Activated CD8-positive, alpha-beta T cell treated with anti-CD3 and anti-CD28 coated beads, Interleukin-2, amount 10 ng/mL, durations not matched to agents 7 days and 5 days (primary cell): ENCODE measurements around the gene SMYD3. TPM values are rescaled to one million over a fixed set of nuclear protein-coding genes. Genes with fewer than 3 reads are reported as not detected.
"Not testable (repeated sequence)": the region's sequence is repeated elsewhere in the genome, so short reads cannot be mapped to it uniquely, and the experiment has no call there.

Experiments
- ATAC-seq: fragments of 150-1000 bp; cut with Tn5 transposase; one replicate; pipeline ENCODE4 v1.10.0; 2021; ENCODE audit warnings: moderate library complexity
- CTCF ChIA-PET: fragments of 350-600 bp; sonication (Branson Sonifier 250); formaldehyde crosslinking; loops from one replicate; lab custom pipeline; 2021; ENCODE audit warnings: antibody characterized with exemption; lab: Charles Lee
- POLR2A ChIA-PET: fragments of 350-600 bp; sonication (Branson Sonifier 250); formaldehyde crosslinking; loops from one replicate; lab custom pipeline; 2021; ENCODE audit warnings: antibody characterized with exemption; lab: Charles Lee
- DNase-seq: peaks from one replicate; pipeline ENCODE4 v3.0.0-alpha.2; 2020
- H3K27ac Mint-ChIP-seq: one replicate; pipeline ENCODE4 v1.8.0; 2021; ENCODE audit warnings: mild to moderate bottlenecking, mixed read lengths
- H3K27me3 Mint-ChIP-seq: one replicate; pipeline ENCODE4 v1.8.0; 2021; ENCODE audit warnings: low read depth, mixed read lengths
- H3K36me3 Mint-ChIP-seq: one replicate; pipeline ENCODE4 v1.8.0; 2021; ENCODE audit warnings: low read depth, mixed read lengths
- H3K4me1 Mint-ChIP-seq: one replicate; pipeline ENCODE4 v1.8.0; 2021; ENCODE audit warnings: low read depth, mixed read lengths
- H3K4me3 Mint-ChIP-seq: one replicate; pipeline ENCODE4 v1.8.0; 2021; ENCODE audit warnings: mild to moderate bottlenecking, mixed read lengths
- H3K9me3 Mint-ChIP-seq: one replicate; pipeline ENCODE4 v1.8.0; 2022; ENCODE audit warnings: mixed read lengths; ENCODE audit not compliant: insufficient read depth
- total RNA-seq, 2 experiments: library from RNA; stranded (reverse); gene quantifications; one replicate each; pipeline ENCODE4 v1.2.3, GENCODE V29; 2021

Gene SMYD3
- total RNA-seq, 2 experiments from 2014 or later = 22.7 to 23.2 TPM

DNA sequence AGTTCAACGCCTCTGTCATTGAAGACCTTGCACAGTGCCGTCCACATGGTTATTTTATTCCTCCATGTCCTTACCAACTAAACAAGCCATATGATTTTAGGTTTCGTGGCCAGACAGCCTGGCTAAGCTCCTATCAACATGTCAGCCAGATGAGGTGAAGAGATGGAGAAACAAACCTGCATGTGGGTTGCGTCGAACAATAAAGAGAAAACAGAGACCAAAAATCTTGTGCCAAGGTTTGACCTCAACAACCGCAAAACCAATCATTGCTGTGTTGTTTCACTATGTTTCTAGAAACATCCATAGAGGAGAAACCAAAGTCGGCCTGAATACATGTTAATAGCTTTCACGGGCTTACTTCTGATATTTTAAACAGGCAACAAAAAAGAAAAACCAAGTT, 544.6 kb downstream of the SMYD3 start:
- DNase-seq = no peak
- ATAC-seq = no peak
- Mint-ChIP-seq H3K4me3 (no peak overlapping the region), H3K27me3 (no peaks in the 10 kb centered on the region), H3K36me3 (no peaks in the 10 kb centered on the region), H3K4me1 (peaks cover 5% of the 10 kb centered on the region), H3K27ac (no peak overlapping the region), H3K9me3 (no peaks in the 10 kb centered on the region)
- CTCF ChIA-PET = no interaction called here
- POLR2A ChIA-PET = no interaction called here

DNA sequence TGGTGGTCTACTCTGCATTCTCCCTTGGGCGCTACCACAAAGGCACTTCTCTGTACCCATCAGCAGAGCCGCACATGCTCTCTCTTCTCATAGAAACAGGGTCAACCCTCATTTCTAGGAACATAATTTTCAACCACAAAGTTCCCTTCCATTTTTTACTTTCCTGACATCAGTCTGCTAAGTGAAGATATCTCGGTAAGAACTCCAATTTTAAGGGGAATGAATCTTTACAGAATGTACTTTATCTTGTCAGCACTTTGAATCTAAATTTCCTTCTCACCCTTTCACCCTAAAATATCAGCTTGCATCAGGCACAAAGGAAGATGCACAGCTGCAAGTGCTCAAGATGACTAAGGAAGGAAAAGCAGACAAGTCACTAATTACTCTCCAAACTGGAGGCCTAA, 545.9 kb downstream of the SMYD3 start:
- ChIA-PET POLR2A (no interaction called here), CTCF (no interaction called here)
- DNase-seq (no peak), ATAC-seq (no peak)
- no peaks in the 10 kb centered on the region for H3K27me3 Mint-ChIP-seq
- H3K9me3 Mint-ChIP-seq = no peaks in the 10 kb centered on the region
- H3K4me3 Mint-ChIP-seq = no peak overlapping the region
- H3K27ac Mint-ChIP-seq = no peak overlapping the region
- no peaks in the 10 kb centered on the region for H3K36me3 Mint-ChIP-seq
- peaks cover 5% of the 10 kb centered on the region for H3K4me1 Mint-ChIP-seq

DNA sequence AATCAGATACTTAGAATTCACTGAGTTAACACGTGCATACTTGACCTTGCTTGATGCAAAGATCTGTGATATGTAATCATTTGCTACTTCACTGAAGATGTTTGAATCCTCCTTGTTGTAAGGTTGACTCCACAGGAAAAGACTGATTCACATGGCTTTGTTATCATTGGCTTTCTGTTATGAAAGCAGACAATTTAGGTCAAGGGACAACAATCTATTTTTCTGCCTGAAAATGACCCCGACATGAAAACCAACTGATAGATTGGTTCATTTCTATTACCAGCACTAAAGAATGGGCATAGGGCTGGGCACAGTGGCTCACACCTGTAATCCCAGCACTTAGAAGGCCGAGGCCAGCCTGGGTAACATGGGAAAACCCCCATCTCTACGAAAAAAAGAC, 546.9 kb downstream of the SMYD3 start:
- ATAC-seq = no peak
- Mint-ChIP-seq H3K4me3 (no peak overlapping the region), H3K36me3 (no peaks in the 10 kb centered on the region), H3K9me3 (no peaks in the 10 kb centered on the region), H3K27ac (no peak overlapping the region), H3K27me3 (no peaks in the 10 kb centered on the region), H3K4me1 (peaks cover 6% of the 10 kb centered on the region)
- DNase-seq = no peak
- ChIA-PET CTCF (no interaction called here), POLR2A (no interaction called here)

DNA sequence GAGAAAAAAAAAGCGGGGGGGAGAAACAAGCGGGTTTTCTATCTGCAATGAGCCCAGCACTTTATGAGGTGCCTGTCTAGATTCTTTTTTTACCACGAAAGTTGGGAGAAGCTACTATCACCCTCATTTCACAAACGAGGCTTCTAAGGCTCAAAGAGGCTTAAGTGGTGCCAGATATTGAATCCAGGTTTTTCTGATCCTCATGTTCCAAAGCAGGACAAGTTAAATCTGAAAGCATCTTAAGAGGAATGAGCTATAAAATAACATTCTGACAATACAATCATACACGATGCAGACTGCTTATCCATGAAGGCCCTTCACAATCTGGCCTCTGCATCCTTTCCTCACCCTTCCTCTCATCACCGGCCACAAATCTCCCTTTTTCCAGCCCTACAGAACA, 549.1 kb downstream of the SMYD3 start:
- DNase-seq (no peak), ATAC-seq (no peak)
- H3K27me3 Mint-ChIP-seq = no peaks in the 10 kb centered on the region
- no peak overlapping the region for H3K27ac Mint-ChIP-seq
- ChIA-PET POLR2A (no interaction called here), CTCF (no interaction called here)
- H3K36me3 Mint-ChIP-seq = no peaks in the 10 kb centered on the region
- no peaks in the 10 kb centered on the region for H3K9me3 Mint-ChIP-seq
- peaks cover 26% of the 10 kb centered on the region for H3K4me1 Mint-ChIP-seq
- H3K4me3 Mint-ChIP-seq = no peak overlapping the region

DNA sequence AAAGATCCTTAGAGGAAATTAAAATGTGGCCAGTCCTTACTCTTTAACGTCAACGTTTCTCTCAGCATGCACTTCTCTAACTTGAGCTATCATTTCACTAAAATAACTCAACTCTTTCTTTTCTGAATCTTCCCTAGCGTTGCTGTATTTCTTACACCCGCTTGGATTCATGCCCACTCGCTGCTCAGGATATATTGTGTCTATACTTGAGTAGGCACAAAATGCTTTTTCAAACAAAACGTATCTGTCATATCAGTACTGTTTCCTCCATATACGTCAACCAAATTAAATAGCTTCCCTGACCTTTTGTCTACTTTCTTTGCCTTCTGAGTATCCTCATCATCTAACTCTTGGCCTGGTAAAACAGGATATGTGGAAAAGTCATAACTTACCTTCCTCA, 549.7 kb downstream of the SMYD3 start:
- Mint-ChIP-seq H3K36me3 (no peaks in the 10 kb centered on the region), H3K27me3 (no peaks in the 10 kb centered on the region), H3K4me1 (peaks cover 31% of the 10 kb centered on the region), H3K4me3 (no peak overlapping the region), H3K27ac (no peak overlapping the region), H3K9me3 (no peaks in the 10 kb centered on the region)
- DNase-seq (no peak), ATAC-seq (no peak)
- ChIA-PET POLR2A (no interaction called here), CTCF (no interaction called here)

GRCh38 chr1:245956225-245956624, 550.9 kb downstream of the SMYD3 start:
- no peaks in the 10 kb centered on the region for H3K27me3 Mint-ChIP-seq
- CTCF ChIA-PET = interaction anchor here (1.0 kb wide), 1 partner anchor 15 kb away, joined by 3 read pairs; no protein-coding TSS in a partner anchor
- no peaks in the 10 kb centered on the region for H3K9me3 Mint-ChIP-seq
- POLR2A ChIA-PET = no interaction called here
- H3K4me1 Mint-ChIP-seq = peaks cover 32% of the 10 kb centered on the region
- no peak overlapping the region for H3K4me3 Mint-ChIP-seq
- H3K27ac Mint-ChIP-seq = no peak overlapping the region
- ATAC-seq = peak; percentile 79
- DNase-seq = peak; percentile 67
- H3K36me3 Mint-ChIP-seq = no peaks in the 10 kb centered on the region

DNA sequence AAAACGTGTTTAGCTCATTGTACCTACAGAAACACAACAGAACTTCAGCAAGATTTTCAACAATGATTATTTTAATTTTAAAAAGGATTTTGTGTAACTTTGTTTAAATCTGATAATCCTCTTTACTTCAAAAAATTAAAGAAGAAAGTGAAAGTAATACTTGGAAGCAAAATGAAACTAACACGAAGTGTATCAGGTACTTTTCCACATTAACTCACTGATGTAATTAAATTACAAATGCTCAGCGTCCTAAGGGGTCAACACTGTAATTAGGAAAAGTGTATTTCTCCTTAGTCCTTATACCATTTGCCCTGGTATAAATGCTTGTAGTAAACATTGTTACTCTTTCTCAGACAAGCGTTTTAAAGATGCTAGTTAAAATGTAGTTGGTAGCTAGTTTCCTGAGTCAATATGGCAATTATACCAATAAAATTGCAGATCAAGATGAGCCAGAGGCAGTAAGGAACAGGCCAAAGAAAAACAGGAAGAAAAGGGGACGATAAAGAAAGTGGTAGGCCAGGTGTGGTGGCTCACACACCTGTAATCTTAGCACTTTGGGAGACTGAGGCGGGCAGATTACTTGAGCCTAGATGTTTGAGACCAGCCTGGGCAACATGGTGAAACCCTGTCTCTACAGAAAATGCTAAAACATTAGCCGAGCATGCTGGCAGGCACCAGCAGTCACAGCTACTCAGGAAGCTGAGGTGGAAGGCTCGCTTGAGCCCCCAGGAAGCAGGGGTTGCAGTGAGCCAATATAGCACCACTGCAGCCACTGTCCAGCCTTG, 553.0 kb downstream of the SMYD3 start:
- CTCF ChIA-PET = interaction anchor here (1.0 to 1.6 kb wide), 3 partner anchors 9 to 801 kb away, joined by 4 to 7 read pairs (median 4); no protein-coding TSS in a partner anchor
- peak; percentile 33 for DNase-seq
- H3K27me3 Mint-ChIP-seq = no peaks in the 10 kb centered on the region
- H3K36me3 Mint-ChIP-seq = peaks cover 2% of the 10 kb centered on the region
- peak overlapping the region; percentile 75 for H3K4me3 Mint-ChIP-seq
- peaks cover 28% of the 10 kb centered on the region for H3K4me1 Mint-ChIP-seq
- H3K27ac Mint-ChIP-seq = peak overlapping the region; percentile 93
- POLR2A ChIA-PET = no interaction called here
- H3K9me3 Mint-ChIP-seq = no peaks in the 10 kb centered on the region
- ATAC-seq = peak; percentile 47

- peaks cover 2% of the 10 kb centered on the region for H3K36me3 Mint-ChIP-seq
- POLR2A ChIA-PET = no interaction called here
- H3K4me1 Mint-ChIP-seq = peaks cover 28% of the 10 kb centered on the region
- H3K4me3 Mint-ChIP-seq = no peak overlapping the region
- DNase-seq (no peak), ATAC-seq (no peak)
- CTCF ChIA-PET = interaction anchor here (1.6 kb wide), 1 partner anchor 799 kb away, joined by 7 read pairs; no protein-coding TSS in a partner anchor
- H3K27ac Mint-ChIP-seq = peak overlapping the region; percentile 77
- H3K27me3 Mint-ChIP-seq = no peaks in the 10 kb centered on the region
- no peaks in the 10 kb centered on the region for H3K9me3 Mint-ChIP-seq
Measured at GRCh38 chr1:245952383-245953026, 554.6 kb downstream of the SMYD3 start.

- H3K4me3 Mint-ChIP-seq = no peak overlapping the region
- POLR2A ChIA-PET = no interaction called here
- no peak overlapping the region for H3K27ac Mint-ChIP-seq
- H3K9me3 Mint-ChIP-seq = no peaks in the 10 kb centered on the region
- peaks cover 15% of the 10 kb centered on the region for H3K4me1 Mint-ChIP-seq
- peaks cover 2% of the 10 kb centered on the region for H3K36me3 Mint-ChIP-seq
- DNase-seq (no peak), ATAC-seq (no peak)
- CTCF ChIA-PET = no interaction called here
- no peaks in the 10 kb centered on the region for H3K27me3 Mint-ChIP-seq
Measured at GRCh38 chr1:245948786-245949185, 558.3 kb downstream of the SMYD3 start.

DNA sequence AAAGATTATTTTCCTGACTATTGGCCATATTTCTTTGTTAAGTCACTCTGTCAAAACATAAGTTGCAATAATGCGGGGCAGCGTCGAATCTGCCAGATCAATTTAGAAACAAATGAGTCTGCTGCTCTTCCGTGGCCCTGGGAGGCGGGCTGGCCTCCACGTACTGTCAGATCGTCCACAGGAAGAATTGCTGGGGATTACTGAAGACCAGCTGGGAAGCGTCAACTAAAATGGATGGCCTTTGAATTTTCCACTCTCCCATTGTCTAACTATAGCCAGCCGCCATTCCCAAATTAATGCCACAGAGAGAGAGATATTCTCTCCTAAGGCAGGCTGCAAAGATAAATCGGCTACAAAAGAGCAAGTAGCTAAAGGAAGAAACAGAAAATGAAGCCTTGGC, 560.2 kb downstream of the SMYD3 start:
- H3K27me3 Mint-ChIP-seq = no peaks in the 10 kb centered on the region
- H3K4me3 Mint-ChIP-seq = no peak overlapping the region
- H3K36me3 Mint-ChIP-seq = peaks cover 2% of the 10 kb centered on the region
- no peak for ATAC-seq
- CTCF ChIA-PET = no interaction called here
- H3K4me1 Mint-ChIP-seq = peaks cover 20% of the 10 kb centered on the region
- POLR2A ChIA-PET = no interaction called here
- H3K27ac Mint-ChIP-seq = no peak overlapping the region
- H3K9me3 Mint-ChIP-seq = no peaks in the 10 kb centered on the region
- no peak for DNase-seq

DNA sequence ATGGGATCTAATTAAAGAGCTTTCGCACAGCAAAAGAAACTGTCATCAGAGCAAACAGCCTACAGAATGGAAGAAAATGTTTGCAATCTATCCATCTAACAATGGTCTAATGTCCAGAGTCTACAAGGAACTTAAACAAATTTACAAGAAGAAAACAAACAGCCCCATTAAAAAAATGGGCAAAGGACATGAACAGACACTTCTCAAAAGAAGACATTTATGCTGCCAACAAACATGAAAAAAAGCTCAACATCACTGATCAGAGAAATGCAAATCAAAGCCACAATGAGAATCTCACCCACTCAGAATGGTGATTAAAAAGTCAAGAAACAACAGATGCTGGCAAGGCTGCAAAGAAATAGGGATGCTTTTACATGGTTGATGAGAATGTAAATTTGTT, 561.9 kb downstream of the SMYD3 start:
- H3K27ac Mint-ChIP-seq, H3K9me3 Mint-ChIP-seq, H3K36me3 Mint-ChIP-seq, DNase-seq, ATAC-seq, H3K27me3 Mint-ChIP-seq, POLR2A ChIA-PET, H3K4me3 Mint-ChIP-seq: not testable (repeated sequence)
- peaks cover 21% of the 10 kb centered on the region for H3K4me1 Mint-ChIP-seq
- CTCF ChIA-PET = interaction anchor here (1.6 kb wide), 1 partner anchor 9 kb away, joined by 4 read pairs; no protein-coding TSS in a partner anchor

DNA sequence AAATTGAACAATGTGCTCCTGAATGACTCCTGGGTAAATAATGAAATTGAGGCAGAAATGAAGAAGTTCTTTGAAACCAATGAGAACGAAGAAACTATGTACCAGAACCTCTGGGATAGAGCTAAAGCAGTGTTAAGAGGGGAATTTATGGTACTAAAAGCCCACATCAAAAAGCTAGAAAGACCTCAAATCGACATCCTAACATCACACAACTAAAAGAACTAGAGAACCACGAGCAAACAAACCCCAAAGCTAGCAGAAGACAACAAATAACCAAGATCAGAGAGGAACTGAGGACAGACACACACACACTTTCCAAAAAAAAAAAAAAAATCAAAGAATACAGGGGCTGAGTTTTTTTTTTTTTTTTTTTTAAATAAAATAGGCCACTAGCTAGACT, 564.2 kb downstream of the SMYD3 start:
- peaks cover 21% of the 10 kb centered on the region for H3K4me1 Mint-ChIP-seq
- CTCF ChIA-PET = no interaction called here
- ATAC-seq = peak; percentile 51
- H3K27me3 Mint-ChIP-seq = peaks cover 2% of the 10 kb centered on the region
- H3K9me3 Mint-ChIP-seq = no peaks in the 10 kb centered on the region
- POLR2A ChIA-PET = no interaction called here
- DNase-seq = no peak
- no peak overlapping the region for H3K4me3 Mint-ChIP-seq
- peaks cover 2% of the 10 kb centered on the region for H3K36me3 Mint-ChIP-seq
- no peak overlapping the region for H3K27ac Mint-ChIP-seq
